HG03460 (cell line): ENCODE measurements around the gene RASGRF1.

Experiments
- ATAC-seq: cut with Tn5 transposase; IDR thresholded peaks from one replicate; pipeline ENCODE4 v1.9.1; 2021; ENCODE audit not compliant: unreplicated experiment

Gene RASGRF1

DNA sequence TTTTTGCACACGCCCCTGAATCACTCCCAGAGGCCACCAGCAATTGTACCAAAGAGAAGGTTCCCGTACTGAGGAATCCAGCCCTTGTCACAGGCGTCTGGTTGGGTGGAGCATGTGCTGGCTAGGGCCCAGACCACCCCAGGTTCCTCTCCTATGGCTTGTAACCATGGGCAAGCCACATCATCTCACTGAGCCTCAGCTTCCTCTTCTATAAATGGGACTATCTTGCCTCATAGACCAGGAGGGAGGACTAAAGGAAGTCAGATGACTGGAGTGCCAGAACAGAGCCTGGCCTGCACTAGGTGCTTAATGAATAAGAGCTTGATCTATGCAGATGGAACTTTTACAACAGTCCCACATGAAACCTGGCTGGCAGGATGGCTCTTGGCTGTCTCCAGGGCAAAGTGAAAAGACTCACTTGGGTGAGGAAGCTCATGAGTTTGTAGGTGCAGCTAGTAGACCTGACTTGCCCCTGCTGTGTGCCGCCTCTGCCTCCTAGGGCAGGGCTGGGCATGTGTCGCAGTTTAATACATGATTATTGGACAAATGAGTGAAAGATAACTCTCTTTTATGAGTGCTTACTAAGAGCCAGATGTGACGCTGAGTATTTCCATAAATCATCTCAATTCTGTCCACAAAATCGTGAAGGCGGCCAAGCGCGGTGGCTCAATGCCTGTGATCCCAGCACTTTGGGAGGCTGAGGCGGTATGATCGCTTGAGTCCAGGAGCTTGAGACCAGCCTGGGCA is 175.1 kb downstream of the RASGRF1 start:
- ATAC-seq = no peak

DNA sequence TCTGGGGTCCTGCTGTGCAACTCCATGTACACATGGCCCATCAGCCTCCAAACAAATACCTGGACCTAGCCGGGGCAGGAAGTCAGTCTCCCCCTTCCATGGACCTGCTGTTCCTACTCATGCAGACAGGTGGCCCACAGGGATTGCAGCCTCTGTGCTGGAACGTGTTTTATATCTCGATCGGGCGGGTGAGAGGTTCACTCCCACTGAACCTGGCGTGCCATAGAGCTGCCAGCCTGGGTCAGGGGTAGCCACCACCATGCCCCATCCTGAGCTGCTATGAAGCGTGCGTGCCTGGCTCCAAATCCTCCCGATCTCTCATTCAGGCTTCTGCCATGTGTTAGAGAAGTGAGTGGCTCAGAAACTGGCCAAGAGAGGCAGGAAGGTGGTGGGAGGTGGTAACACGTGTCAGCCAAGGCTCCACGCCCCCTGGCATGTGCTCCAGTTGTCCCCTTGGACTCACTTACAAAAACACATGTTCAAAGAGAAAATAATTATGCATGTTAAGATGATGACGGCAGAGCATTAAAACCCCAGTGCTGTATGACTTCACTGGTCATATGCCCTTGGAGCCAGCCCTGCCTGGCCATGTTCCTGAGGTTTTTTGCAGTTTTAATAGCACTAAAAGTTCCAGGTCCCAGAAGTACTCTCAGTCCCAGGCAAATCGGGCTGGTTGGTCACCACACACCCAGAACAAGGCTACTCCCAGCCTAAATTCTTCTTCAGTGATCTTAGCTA is 176.4 kb downstream of the RASGRF1 start:
- no peak for ATAC-seq

DNA sequence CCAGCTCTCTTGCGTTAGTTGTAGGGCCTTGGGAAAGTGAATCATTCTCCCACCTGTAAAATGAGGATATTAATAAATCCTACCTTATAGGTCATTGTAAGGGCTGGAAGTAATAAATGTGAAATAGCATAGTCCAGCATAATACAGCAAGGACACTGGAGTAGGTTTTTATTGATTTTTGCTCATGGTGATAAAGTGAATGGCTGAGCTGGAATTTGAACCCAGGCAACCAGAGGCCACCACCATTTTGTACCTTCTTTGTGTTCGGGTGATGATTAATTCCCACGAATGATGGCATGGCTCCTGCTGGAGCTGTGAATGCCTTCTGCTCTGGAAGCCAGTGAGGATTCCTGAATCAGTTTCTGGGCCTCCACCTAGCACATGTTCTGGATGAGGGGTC is 177.6 kb downstream of the RASGRF1 start:
- no peak for ATAC-seq

DNA sequence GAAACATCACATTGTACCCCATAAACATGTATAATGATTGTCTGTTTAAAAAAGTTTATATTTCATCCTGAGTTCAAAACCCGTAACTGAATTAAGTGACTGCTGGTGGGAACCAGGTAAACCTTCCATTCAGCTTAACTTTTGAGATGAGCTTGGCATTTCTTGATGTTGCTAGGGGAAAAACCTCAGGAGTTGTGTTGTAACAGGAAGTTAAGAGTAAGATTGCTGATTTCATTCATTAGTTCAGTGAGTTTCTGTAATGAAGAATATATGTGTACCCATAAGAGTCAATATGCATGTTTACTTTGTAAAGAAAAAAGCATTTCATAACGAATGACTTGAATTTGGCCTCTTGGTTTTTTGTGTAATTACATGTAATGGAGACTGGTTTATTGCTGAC is 178.3 kb downstream of the RASGRF1 start:
- ATAC-seq = no peak

DNA sequence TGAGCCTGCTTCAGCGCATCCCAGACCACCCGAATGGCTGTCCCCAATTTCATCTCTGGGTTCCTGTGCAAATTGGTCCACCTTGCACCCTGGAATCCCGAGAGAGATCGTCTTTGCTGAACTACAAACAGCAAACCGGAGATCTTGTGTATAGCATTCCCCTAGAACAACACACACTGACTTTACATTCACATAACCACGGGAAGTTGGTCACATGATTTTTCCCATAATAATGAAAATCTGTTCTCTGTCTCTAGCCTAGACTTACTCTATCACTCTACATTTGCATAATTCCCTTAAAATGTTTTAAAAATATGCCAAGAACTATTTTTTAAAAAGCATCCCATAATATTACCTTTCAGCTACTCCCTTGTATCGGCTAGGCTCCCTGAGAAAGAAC is 180.3 kb downstream of the RASGRF1 start:
- no peak for ATAC-seq
